Lung microvascular endothelial cell (primary cell): ENCODE results near the gene AKAP13. TPM values are rescaled to one million over a fixed set of nuclear protein-coding genes. Genes with fewer than 3 reads are reported as not detected.
"Not testable (repeated sequence)": the region's sequence is repeated elsewhere in the genome, so short reads cannot be mapped to it uniquely, and the experiment has no call there.

ENCODE experiments used
- DNase-seq, 2 donors: peaks; one replicate each; pipeline versions ENCODE4 v3.0.0 to v3.0.0-alpha.2; 2010; ENCODE audit warnings: low read depth in 2 of 2
- total RNA-seq: library from RNA; depleted of rRNA; stranded (reverse); fragments of >200 nt; gene quantifications from 2 replicates; pipeline ENCODE4 v1.2.1, GENCODE V29; 2014

Gene AKAP13
- total RNA-seq, 1 donor from 2014 or later, result 44.4 TPM

GRCh38 chr15:85412066-85412465 lies 31.7 kb downstream of the AKAP13 start:
- peak in 1 of 2 donors; percentile 26 for DNase-seq

- DNase-seq, result peak; percentile 95 to 99
Observed at GRCh38 chr15:85412956-85413854, 32.8 kb downstream of the AKAP13 start.

- DNase-seq, result peak; percentile 12 to 28
Observed at GRCh38 chr15:85414037-85414436, 33.6 kb downstream of the AKAP13 start.

- DNase-seq, result peak; percentile 49 to 57
Observed at GRCh38 chr15:85414495-85414894, 34.1 kb downstream of the AKAP13 start.

- DNase-seq, result no peak
Observed at GRCh38 chr15:85414991-85415390, 34.6 kb downstream of the AKAP13 start.

- no peak for DNase-seq
Observed at GRCh38 chr15:85415783-85416182, 35.4 kb downstream of the AKAP13 start.

GRCh38 chr15:85417276-85417675 lies 36.9 kb downstream of the AKAP13 start:
- DNase-seq, result no peak

- DNase-seq, result peak in 1 of 2 donors; percentile 63
Observed at GRCh38 chr15:85419161-85419560, 38.8 kb downstream of the AKAP13 start.

GRCh38 chr15:85421116-85421925 lies 40.9 kb downstream of the AKAP13 start:
- DNase-seq, result peak; percentile 25 to 45

- DNase-seq, result no peak
Observed at GRCh38 chr15:85422607-85423006, 42.2 kb downstream of the AKAP13 start.

- DNase-seq, result no peak
Observed at GRCh38 chr15:85423256-85423655, 42.9 kb downstream of the AKAP13 start.

GRCh38 chr15:85424154-85424553 lies 43.8 kb downstream of the AKAP13 start:
- no peak for DNase-seq

- no peak for DNase-seq
Observed at GRCh38 chr15:85426481-85426880, 46.1 kb downstream of the AKAP13 start.

GRCh38 chr15:85427286-85428028 lies 47.1 kb downstream of the AKAP13 start:
- no peak for DNase-seq

GRCh38 chr15:85429522-85429921 lies 49.1 kb downstream of the AKAP13 start:
- no peak for DNase-seq

- DNase-seq, result no peak
Observed at GRCh38 chr15:85430406-85431204, 50.2 kb downstream of the AKAP13 start.

GRCh38 chr15:85439996-85440395 lies 59.6 kb downstream of the AKAP13 start:
- no peak for DNase-seq

- no peak for DNase-seq
Observed at GRCh38 chr15:85440451-85440850, 60.0 kb downstream of the AKAP13 start.

GRCh38 chr15:85441854-85442253 lies 61.5 kb downstream of the AKAP13 start:
- DNase-seq, result not testable (repeated sequence)

GRCh38 chr15:85443046-85443445 lies 62.6 kb downstream of the AKAP13 start:
- DNase-seq, result no peak

- peak; percentile 87 to 91 for DNase-seq
Observed at GRCh38 chr15:85443593-85444087, 63.2 kb downstream of the AKAP13 start.
